K562 (cell line): ENCODE data around the gene CLDND2. TPM values are rescaled to one million over a fixed set of nuclear protein-coding genes. Genes with fewer than 3 reads are reported as not detected.

Source experiments
- ATAC-seq: fragments of 200-7000 bp; cut with Tn5 transposase; 3 replicates; pipeline ENCODE4 v1.9.1; 2020; ENCODE audit warnings: moderate library complexity
- BruUV-seq: library from RNA; stranded (reverse); fragments of 400-500 nt; replicated peaks from 2 replicates; lab custom pipeline; 2021; lab: Mats Ljungman, UMichigan
- CTCF ChIA-PET: fragments of 300-600 bp; formaldehyde crosslinking; extraction: SDS; loops from one replicate; lab custom pipeline; 2021; ENCODE audit warnings: low intra/inter-chr PET ratio; lab: Yijun Ruan, JAX
- POLR2A ChIA-PET: fragments of 300-600, 350-650 bp; sonication (Branson Sonifier 250); formaldehyde crosslinking; extraction: SDS; loops from one replicate; lab custom pipeline; 2021; ENCODE audit warnings: antibody characterized with exemption, inconsistent platforms; lab: Yijun Ruan, JAX
- DNase-seq, 4 experiments: peaks; one replicate each; pipeline versions ENCODE4 v3.0.0 to v3.0.0-alpha.2; 2011 to 2018; ENCODE audit warnings: low spot score in 3 of 4, mixed read lengths in 3 of 4; ENCODE audit errors: extremely low read depth in 1 of 4
- FAIRE-seq: peaks from 2 replicates; lab custom pipeline; 2011; peaks lifted over from hg19 to GRCh38; lab: Jason Lieb, UNC
- H2AFZ ChIP-seq: 2 replicates; pipeline ENCODE4 v1.6.0; 2011; ENCODE audit warnings: low read depth, low read length, control low read depth, inconsistent platforms
- H3K27ac ChIP-seq: fragments of 200-600 bp; 3 replicates; pipeline ENCODE4 v1.8.0; 2011; ENCODE audit warnings: low read depth, mild to moderate bottlenecking, control low read depth, inconsistent platforms, low read length, moderate library complexity, mixed read lengths; ENCODE audit errors: extremely low read depth
- H3K27me3 ChIP-seq, 2 experiments: fragments of 300-600 bp in 1 of 2; 2 replicates in 1 of 2; 3 replicates in 1 of 2; pipeline versions ENCODE4 v1.6.0 to v1.8.0; 2011; ENCODE audit warnings: inconsistent platforms in 2 of 2, low read length in 2 of 2, mild to moderate bottlenecking in 1 of 2, mixed read lengths in 1 of 2, moderate library complexity in 1 of 2; ENCODE audit not compliant: control insufficient read depth in 2 of 2, insufficient read depth in 2 of 2
- H3K36me3 ChIP-seq: fragments of 300-600 bp; 3 replicates; pipeline ENCODE4 v1.8.0; 2011; ENCODE audit warnings: mild to moderate bottlenecking, low read length, inconsistent platforms; ENCODE audit not compliant: control insufficient read depth, insufficient read depth
- H3K4me1 ChIP-seq, 2 experiments: fragments of 200-600 bp in 1 of 2; replicated peaks in 1 of 2; 2 replicates in 1 of 2; 3 replicates in 1 of 2; pipeline versions ENCODE4 v1.5.1 to v1.8.0; 2011; ENCODE audit warnings: inconsistent platforms in 2 of 2, low read length in 2 of 2, mild to moderate bottlenecking in 1 of 2, mixed read lengths in 1 of 2, moderate library complexity in 1 of 2; ENCODE audit not compliant: control insufficient read depth in 2 of 2, insufficient read depth in 2 of 2
- H3K4me2 ChIP-seq: 2 replicates; pipeline ENCODE4 v1.6.1; 2011; ENCODE audit warnings: low read length, control low read depth, inconsistent platforms, mixed read lengths; ENCODE audit not compliant: insufficient read depth
- H3K4me3 ChIP-seq: fragments of 200-600 bp; sonication (generic), shearing (Covaris generic); 2 replicates; pipeline ENCODE4 v1.5.1; 2016; ENCODE audit warnings: control low read depth, inconsistent platforms
- H3K79me2 ChIP-seq: fragments of 200-600 bp; 3 replicates; pipeline ENCODE4 v1.8.0; 2011; ENCODE audit warnings: low read length, inconsistent platforms; ENCODE audit not compliant: control insufficient read depth, insufficient read depth
- H3K9ac ChIP-seq, 2 experiments: 2 replicates each; pipeline versions ENCODE4 v1.6.0 to v1.6.1; 2011; ENCODE audit warnings: low read depth in 2 of 2, low read length in 2 of 2, control low read depth in 1 of 2, inconsistent platforms in 1 of 2, mild to moderate bottlenecking in 1 of 2, mixed read lengths in 1 of 2; ENCODE audit not compliant: insufficient read depth in 1 of 2
- H3K9me1 ChIP-seq: one replicate; pipeline ENCODE4 v1.6.0; 2011; ENCODE audit warnings: inconsistent platforms, mild to moderate bottlenecking, low read length, moderate library complexity; ENCODE audit not compliant: control insufficient read depth, insufficient read depth
- H3K9me3 ChIP-seq: replicated peaks from 2 replicates; pipeline ENCODE4 v1.5.1; 2011; ENCODE audit warnings: low read depth, low read length, inconsistent platforms; ENCODE audit not compliant: control insufficient read depth, insufficient read depth
- H4K20me1 ChIP-seq: replicated peaks from 2 replicates; pipeline ENCODE4 v1.6.1; 2011; ENCODE audit warnings: low read length, inconsistent platforms, mixed read lengths; ENCODE audit not compliant: control insufficient read depth, insufficient read depth
- BHLHE40 ChIP-seq: IDR thresholded peaks from 2 replicates; pipeline ENCODE4 v1.6.1; 2011; ENCODE audit warnings: low read length, improper control_type of control experiment
- KDM2B ChIP-seq: fragments of 250-450 bp; sonication (Bioruptor Pico); IDR thresholded peaks from 2 replicates; pipeline ENCODE4 v1.8.0; 2021; ENCODE audit warnings: mild to moderate bottlenecking, moderate library complexity
- USF2 ChIP-seq: sonication (generic); formaldehyde crosslinking; IDR thresholded peaks from 2 replicates; pipeline ENCODE4 v1.5.0; 2020; ENCODE audit warnings: missing genetic modification reagents
- ZNF644 ChIP-seq: fragments of 200-800 bp; sonication (Bioruptor generic); IDR thresholded peaks from 2 replicates; pipeline ENCODE4 v1.6.1; 2016; ENCODE audit warnings: low read depth, missing genetic modification characterization, missing compliant biosample characterization
- WGBS: fragments of 100-300 bp; shearing (Covaris generic); methylation state at CpG from one replicate; pipeline ENCODE4 v1.1.6; 2016; ENCODE audit warnings: low coverage, mixed read lengths; ENCODE audit not compliant: insufficient coverage; ENCODE audit errors: missing lambda C conversion rate; 5-methylcytosine and 5-hydroxymethylcytosine counted together
- in situ Hi-C: fragments of 300-500 bp; cut with MboI; formaldehyde crosslinking; loops from 4 replicates; pipeline ENCODE4 v1.15.0; 2018; ENCODE audit warnings: inconsistent platforms, mixed read lengths
- intact Hi-C: fragments of 100-400 bp; cut with micrococcal nuclease; formaldehyde crosslinking; loops from 2 replicates; pipeline ENCODE4 v1.14.2; 2022
- polyA plus RNA-seq, 8 experiments: library from polyadenylated mRNA; depleted of rRNA in 4 of 8; stranded (reverse) in 5 of 8; unstranded in 3 of 8; fragments of >200 nt; fragmentation: Nextera tagmentation in 2 of 8; fragmentation: Illumina TruSeq in 1 of 8; extraction: Ambion mirVana in 2 of 8; extraction: Trizol in 1 of 8; gene quantifications; 2 replicates each; pipeline versions ENCODE4 v1.2.1 to v1.2.3, GENCODE V29; 2011 to 2014; ENCODE audit warnings: inconsistent platforms in 1 of 8, missing spikeins in 1 of 8
- total RNA-seq, 7 experiments: library from RNA; depleted of rRNA in 6 of 7; stranded (reverse); fragments of >200 nt in 6 of 7; fragmentation: Illumina TruSeq in 2 of 7; extraction: Trizol in 2 of 7; gene quantifications; 2 replicates each; pipeline versions ENCODE4 v1.2.1 to v1.2.3, GENCODE V29; 2011 to 2021; ENCODE audit warnings: low replicate concordance in 1 of 7
- TF ChIP-seq, protein P1 (sequence below): sonication (generic); formaldehyde crosslinking; IDR thresholded peaks from 2 replicates; pipeline ENCODE4 v1.8.0; 2022; ENCODE audit warnings: mild to moderate bottlenecking, missing genetic modification reagents
- TF ChIP-seq, protein P2 (sequence below): sonication (generic); formaldehyde crosslinking; IDR thresholded peaks from 2 replicates; pipeline ENCODE4 v1.9.0; 2022; ENCODE audit warnings: mild to moderate bottlenecking, missing genetic modification reagents

Gene CLDND2
- total and polyA plus RNA-seq, 9 of the 15 experiments (the other 6 are each of a cell fraction or from before 2014, with no cell fraction given), result 0.45 to 4.0 (median 1.2) TPM; not detected in 3

DNA sequence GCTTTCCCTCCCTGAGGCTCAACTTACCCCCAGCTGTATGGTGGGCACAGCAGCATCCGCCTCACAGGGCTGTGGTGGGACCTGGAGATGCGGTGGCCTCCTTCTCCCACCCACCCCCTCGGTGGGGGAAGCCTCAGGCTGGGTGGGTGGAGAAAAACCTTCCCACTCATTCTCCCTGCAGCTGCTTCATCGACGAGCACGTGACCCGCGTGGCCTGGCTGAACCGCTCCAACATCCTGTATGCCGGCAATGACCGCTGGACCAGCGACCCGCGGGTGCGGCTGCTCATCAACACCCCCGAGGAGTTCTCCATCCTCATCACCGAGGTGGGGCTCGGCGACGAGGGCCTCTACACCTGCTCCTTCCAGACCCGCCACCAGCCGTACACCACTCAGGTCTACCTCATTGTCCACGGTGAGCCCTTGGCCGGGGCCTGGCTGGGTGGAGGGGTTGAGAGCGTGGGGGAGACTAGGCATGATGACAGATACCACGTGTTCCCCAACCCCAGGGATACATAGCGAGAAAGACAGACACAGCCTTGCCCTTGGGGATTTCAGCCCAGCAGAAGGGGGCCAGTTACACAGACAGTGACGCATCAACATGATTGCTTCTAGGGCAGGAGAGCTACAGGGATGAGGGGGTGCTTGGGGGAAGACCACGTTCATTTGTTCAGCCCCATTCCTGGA, 45.2 kb downstream of the CLDND2 start (continued):
- TF ChIP-seq USF2 (CRISPR knock-in tag) (peak; percentile 46; the same call in 1 of the 2 replicates), BHLHE40 (0 out of 2 replicates have a peak, but pooled peaks have one; percentile 18)
- TF ChIP-seq, protein P1, sequence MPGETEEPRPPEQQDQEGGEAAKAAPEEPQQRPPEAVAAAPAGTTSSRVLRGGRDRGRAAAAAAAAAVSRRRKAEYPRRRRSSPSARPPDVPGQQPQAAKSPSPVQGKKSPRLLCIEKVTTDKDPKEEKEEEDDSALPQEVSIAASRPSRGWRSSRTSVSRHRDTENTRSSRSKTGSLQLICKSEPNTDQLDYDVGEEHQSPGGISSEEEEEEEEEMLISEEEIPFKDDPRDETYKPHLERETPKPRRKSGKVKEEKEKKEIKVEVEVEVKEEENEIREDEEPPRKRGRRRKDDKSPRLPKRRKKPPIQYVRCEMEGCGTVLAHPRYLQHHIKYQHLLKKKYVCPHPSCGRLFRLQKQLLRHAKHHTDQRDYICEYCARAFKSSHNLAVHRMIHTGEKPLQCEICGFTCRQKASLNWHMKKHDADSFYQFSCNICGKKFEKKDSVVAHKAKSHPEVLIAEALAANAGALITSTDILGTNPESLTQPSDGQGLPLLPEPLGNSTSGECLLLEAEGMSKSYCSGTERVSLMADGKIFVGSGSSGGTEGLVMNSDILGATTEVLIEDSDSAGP (CRISPR knock-in tag), result no peak
- TF ChIP-seq, all 486 proteins: peak for 7

DNA sequence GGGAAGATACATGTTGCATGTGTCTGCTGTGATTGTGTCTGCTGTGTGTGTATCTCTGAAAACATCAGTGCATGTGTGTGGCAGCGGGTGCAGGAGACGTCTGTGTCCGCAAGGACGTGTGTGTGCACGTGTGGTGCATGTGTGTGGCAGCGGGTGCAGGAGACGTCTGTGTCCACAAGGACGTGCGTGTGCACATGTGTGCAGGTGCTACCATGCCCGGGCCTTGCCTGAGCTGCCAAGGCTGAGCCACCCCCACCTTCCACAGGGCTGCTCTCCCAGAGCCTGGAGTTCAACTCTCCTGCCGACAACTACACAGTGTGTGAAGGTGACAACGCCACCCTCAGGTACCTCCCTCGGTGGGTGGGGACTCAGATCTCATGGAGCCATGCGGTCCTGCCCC, 47.0 kb downstream of the CLDND2 start:
- no peaks in the 10 kb centered on the region; the same call in 1 of the 2 replicates for H3K9me3 ChIP-seq
- no TSS peak for BruUV-seq
- intact Hi-C loops (no loop called here), in situ Hi-C loops (no loop called here)
- H3K27me3 ChIP-seq, result peaks cover 31 to 82% of the 10 kb centered on the region in 2 experiments
- H3K9ac ChIP-seq, result no peak overlapping the region
- whole genome bisulfite sequencing, result 4% methylated on average over 14 of the region's 14 CpGs
- H3K4me1 ChIP-seq, result peaks cover 0 to 27% of the 10 kb centered on the region in 2 experiments; a peak in 3 of 5 replicates
- no peak for ATAC-seq
- no peak overlapping the region for H2AFZ ChIP-seq
- ChIA-PET POLR2A (no interaction called here), CTCF (no interaction called here)
- FAIRE-seq, result no peak
- DNase-seq, result no peak
- TF ChIP-seq ZNF644 (tag), result no peak
- TF ChIP-seq, protein P2, sequence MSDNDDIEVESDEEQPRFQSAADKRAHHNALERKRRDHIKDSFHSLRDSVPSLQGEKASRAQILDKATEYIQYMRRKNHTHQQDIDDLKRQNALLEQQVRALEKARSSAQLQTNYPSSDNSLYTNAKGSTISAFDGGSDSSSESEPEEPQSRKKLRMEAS (CRISPR knock-in tag), result peak; percentile 32; the same call in 1 of the 2 replicates
- no peak for TF ChIP-seq KDM2B (CRISPR knock-in tag)
- TF ChIP-seq, all 486 proteins: peak for 1
- Histone ChIP-seq H3K4me3 (no peak overlapping the region), H3K9me1 (no peaks in the 10 kb centered on the region), H3K79me2 (no peaks in the 10 kb centered on the region), H4K20me1 (peaks cover 6% of the 10 kb centered on the region; the same call in 1 of the 2 replicates), H3K4me2 (no peak overlapping the region), H3K36me3 (no peaks in the 10 kb centered on the region), H3K27ac (no peak overlapping the region)
